GM12878 (cell line): Measurements from ENCODE around the gene MPIG6B. TPM values are rescaled to one million over a fixed set of nuclear protein-coding genes. Genes with fewer than 3 reads are reported as not detected.
A peak's percentile ranks its signal among the peaks of the same experiment; 100 is the strongest.

Experiments
- CHD2 ChIP-seq: IDR thresholded peaks from 2 replicates; pipeline ENCODE4 v1.6.1; 2011; ENCODE audit warnings: low read depth, low read length, improper control_type of control experiment, borderline replicate concordance
- CUX1 ChIP-seq: IDR thresholded peaks from 2 replicates; pipeline ENCODE4 v1.6.1; 2012; ENCODE audit warnings: improper control_type of control experiment, low read depth, low read length; ENCODE audit not compliant: insufficient replicate concordance
- EGR1 ChIP-seq, 2 experiments: IDR thresholded peaks; 1 replicate in 1 of 2; 2 replicates in 1 of 2; pipeline ENCODE4 v1.6.1; 2011 to 2012; ENCODE audit warnings: low read depth in 2 of 2, low read length in 2 of 2, borderline replicate concordance in 1 of 2, mild to moderate bottlenecking in 1 of 2, moderate library complexity in 1 of 2
- HDAC6 ChIP-seq: fragments of 200-600 bp; sonication (generic); IDR thresholded peaks from one replicate; pipeline ENCODE4 v1.8.0; 2017; ENCODE audit warnings: antibody characterized with exemption; ENCODE audit not compliant: unreplicated experiment
- MLLT1 ChIP-seq: fragments of 450-650 bp; IDR thresholded peaks from 2 replicates; pipeline ENCODE4 v1.6.1; 2016; ENCODE audit warnings: mild to moderate bottlenecking
- NFYB ChIP-seq: IDR thresholded peaks from 2 replicates; pipeline ENCODE4 v1.6.1; 2011; ENCODE audit warnings: low read depth, mild to moderate bottlenecking, low read length, improper control_type of control experiment, moderate library complexity; ENCODE audit not compliant: insufficient read depth
- NR2F1 ChIP-seq: fragments of 450-650 bp; conservative IDR thresholded peaks from 2 replicates; pipeline ENCODE4 v1.6.1; 2017; ENCODE audit warnings: mild to moderate bottlenecking
- PAX8 ChIP-seq: fragments of 450-650 bp; IDR thresholded peaks from 2 replicates; pipeline ENCODE4 v1.6.1; 2017; ENCODE audit warnings: mild to moderate bottlenecking, moderate library complexity
- POU2F2 ChIP-seq: IDR thresholded peaks from 3 replicates; pipeline ENCODE4 v1.6.1; 2011; ENCODE audit warnings: low read depth, mild to moderate bottlenecking, low read length, borderline replicate concordance
- RCOR1 ChIP-seq: conservative IDR thresholded peaks from 2 replicates; pipeline ENCODE4 v1.6.1; 2012; ENCODE audit warnings: low read depth, low read length, improper control_type of control experiment
- RELA ChIP-seq: fragments of 450-650 bp; IDR thresholded peaks from 2 replicates; pipeline ENCODE4 v1.8.0; 2014; ENCODE audit warnings: borderline replicate concordance; ENCODE audit not compliant: partially characterized antibody
- REST ChIP-seq: IDR thresholded peaks from 2 replicates; pipeline ENCODE4 v1.6.1; 2012; ENCODE audit warnings: mild to moderate bottlenecking, low read depth, low read length
- SRF ChIP-seq, 2 experiments: IDR thresholded peaks; 2 replicates each; pipeline ENCODE4 v1.6.1; 2011; ENCODE audit warnings: low read depth in 2 of 2, low read length in 2 of 2, mild to moderate bottlenecking in 1 of 2, moderate library complexity in 1 of 2
- TAF1 ChIP-seq: IDR thresholded peaks from 2 replicates; pipeline ENCODE4 v1.6.1; 2011; ENCODE audit warnings: mild to moderate bottlenecking, low read depth, low read length, borderline replicate concordance
- ZNF207 ChIP-seq: fragments of 450-650 bp; IDR thresholded peaks from 2 replicates; pipeline ENCODE4 v1.6.1; 2014; ENCODE audit warnings: antibody characterized with exemption, mild to moderate bottlenecking, borderline replicate concordance
- polyA plus RNA-seq, 11 experiments: library from polyadenylated mRNA; depleted of rRNA in 4 of 11; unstranded in 6 of 11; stranded (reverse) in 5 of 11; fragments of >200 nt; fragmentation: Nextera tagmentation in 4 of 11; fragmentation: Illumina TruSeq in 1 of 11; extraction: Ambion mirVana in 4 of 11; extraction: Trizol in 1 of 11; gene quantifications; 1 replicate in 1 of 11; 2 replicates in 10 of 11; pipeline versions ENCODE4 v1.2.1 to v1.2.3, GENCODE V29; 2011 to 2016; ENCODE audit warnings: inconsistent platforms in 2 of 11, missing spikeins in 2 of 11, low read depth in 1 of 11
- total RNA-seq, 4 experiments: library from RNA; depleted of rRNA in 3 of 4; stranded (reverse); fragments of >200 nt in 3 of 4; fragmentation: Illumina TruSeq in 1 of 4; extraction: Trizol in 1 of 4; gene quantifications; 2 replicates each; pipeline versions ENCODE4 v1.2.1 to v1.2.3, GENCODE V29; 2013 to 2021
- TF ChIP-seq, protein P1 (sequence below): IDR thresholded peaks from 2 replicates; pipeline ENCODE4 v1.6.1; 2011; ENCODE audit warnings: borderline replicate concordance, low read depth, mild to moderate bottlenecking, moderate library complexity, low read length; ENCODE audit not compliant: insufficient read depth, poor library complexity, severe bottlenecking

Gene MPIG6B
- total and polyA plus RNA-seq, 10 of the 15 experiments (the other 5 are each of a cell fraction or from before 2014, with no cell fraction given): not detected

DNA sequence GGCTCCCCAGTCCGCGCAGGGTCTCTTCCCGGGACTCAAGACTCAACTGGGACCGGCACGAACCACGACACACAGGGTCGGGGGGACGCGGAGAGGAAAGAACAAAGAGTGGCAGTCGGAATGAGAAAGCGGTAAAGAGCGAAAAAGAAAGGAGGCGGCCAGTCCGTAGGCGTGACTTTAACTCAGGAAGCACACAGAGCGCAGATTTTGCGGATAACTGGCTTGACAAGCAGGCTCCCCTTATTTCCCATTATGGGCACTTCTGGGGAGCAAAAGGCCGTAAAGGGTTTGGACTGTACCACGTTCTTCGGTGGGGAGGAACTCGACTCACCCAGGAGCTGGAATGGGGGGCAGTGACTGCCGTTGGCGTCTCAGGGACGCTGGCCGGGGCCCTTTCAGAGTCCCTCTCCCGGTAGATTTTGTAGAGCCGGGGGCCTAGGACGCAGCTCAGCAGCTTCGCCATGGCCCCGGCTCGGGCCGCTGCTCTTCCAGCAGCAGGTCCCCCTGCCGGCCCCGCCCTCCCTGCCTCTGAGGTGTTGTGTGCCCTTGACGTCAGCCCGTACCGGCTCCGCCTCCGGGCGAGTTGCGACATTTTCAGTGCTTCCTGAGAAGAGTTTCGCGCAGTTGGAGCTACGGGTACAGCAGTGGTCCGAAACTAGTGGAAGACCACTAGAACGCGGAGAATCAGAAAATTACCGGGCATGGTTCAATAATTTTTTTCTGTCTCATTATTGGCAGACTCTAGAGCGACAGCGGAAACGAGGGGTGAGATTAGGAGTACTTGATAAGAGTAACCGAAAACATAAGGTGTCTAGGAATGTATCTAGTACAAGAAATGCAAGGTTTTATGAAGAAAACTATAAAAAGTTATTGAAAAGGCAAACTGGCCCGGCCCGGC is 20.1 kb upstream of the MPIG6B start, which contains the start of gene ABHD16A (continued):
- TF ChIP-seq SRF (IDR thresholded peaks at IDR 0.05; ENCODE audit: low read depth in 2 of 2, low read length in 2 of 2): peak; percentile 27 to 89; a peak in 3 of 4 replicates
- no peak for TF ChIP-seq RCOR1
- TF ChIP-seq TAF1: peak; percentile 52
- 0 out of 3 replicates have a peak, but pooled peaks of 1 of the 2 experiments have one; percentile 4 for TF ChIP-seq EGR1 (IDR thresholded peaks at IDR 0.05; ENCODE audit: borderline replicate concordance in 1 of 2, low read depth in 2 of 2, low read length in 2 of 2)
- no peak for TF ChIP-seq ZNF207
- TF ChIP-seq PAX8: no peak
- TF ChIP-seq NFYB: 0 out of 2 replicates have a peak, but pooled peaks have one; percentile 8
- TF ChIP-seq REST: no peak
- peak; percentile 96 for TF ChIP-seq MLLT1
- TF ChIP-seq RELA: no peak
- TF ChIP-seq, protein P1, sequence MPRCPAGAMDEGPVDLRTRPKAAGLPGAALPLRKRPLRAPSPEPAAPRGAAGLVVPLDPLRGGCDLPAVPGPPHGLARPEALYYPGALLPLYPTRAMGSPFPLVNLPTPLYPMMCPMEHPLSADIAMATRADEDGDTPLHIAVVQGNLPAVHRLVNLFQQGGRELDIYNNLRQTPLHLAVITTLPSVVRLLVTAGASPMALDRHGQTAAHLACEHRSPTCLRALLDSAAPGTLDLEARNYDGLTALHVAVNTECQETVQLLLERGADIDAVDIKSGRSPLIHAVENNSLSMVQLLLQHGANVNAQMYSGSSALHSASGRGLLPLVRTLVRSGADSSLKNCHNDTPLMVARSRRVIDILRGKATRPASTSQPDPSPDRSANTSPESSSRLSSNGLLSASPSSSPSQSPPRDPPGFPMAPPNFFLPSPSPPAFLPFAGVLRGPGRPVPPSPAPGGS: no peak
- TF ChIP-seq NR2F1: peak; percentile 58; the same call in 1 of the 2 replicates
- no peak for TF ChIP-seq CUX1
- no peak for TF ChIP-seq HDAC6
- TF ChIP-seq POU2F2: peak; percentile 9; the same call in 1 of the 3 replicates
- TF ChIP-seq CHD2: 0 out of 2 replicates have a peak, but pooled peaks have one; percentile 48
